ENCODE data around the gene MPRIP.

GRCh38 chr17:17042851-17043460 lies 699 bp downstream of the MPRIP start:
- TF ChIP-seq POLR2AphosphoS5 (IDR thresholded peaks at IDR 0.05; ENCODE audit: low read depth, low read length), result no peak
- no peak for TF ChIP-seq TAF1 (IDR thresholded peaks at IDR 0.05; ENCODE audit: borderline replicate concordance, insufficient read depth, low read length)
